A673 (cell line): ENCODE results near the gene FLT3. TPM values are rescaled to one million over a fixed set of nuclear protein-coding genes. Genes with fewer than 3 reads are reported as not detected.
A peak's percentile ranks its signal among the peaks of the same experiment; 100 is the strongest.

Source experiments
- BruUV-seq: library from RNA; stranded (reverse); fragments of 400-500 nt; replicated peaks from 2 replicates; lab custom pipeline; 2021; lab: Mats Ljungman, UMichigan
- CTCF ChIA-PET: fragments of 300-600 bp; sonication (Branson Sonifier 250); formaldehyde crosslinking; loops from one replicate; lab custom pipeline; 2022; ENCODE audit warnings: antibody characterized with exemption; lab: Charles Lee
- POLR2A ChIA-PET: fragments of 300-600 bp; sonication (Branson Sonifier 250); formaldehyde crosslinking; loops from one replicate; lab custom pipeline; 2022; ENCODE audit warnings: antibody characterized with exemption; ENCODE audit not compliant: low non-redundant PET; lab: Charles Lee
- DNase-seq: peaks from one replicate; pipeline ENCODE4 v3.0.0-alpha.2; 2015; ENCODE audit warnings: low spot score
- H3K27ac ChIP-seq: fragments of 200-600 bp; sonication (generic); 2 replicates; pipeline ENCODE4 v1.5.1; 2016; ENCODE audit warnings: mixed run types, low read depth, mild to moderate bottlenecking, mixed read lengths, antibody characterized with exemption, low read length; ENCODE audit not compliant: poor library complexity, severe bottlenecking
- H3K27me3 ChIP-seq: fragments of 200-600 bp; sonication (generic); replicated peaks from 2 replicates; pipeline ENCODE4 v1.6.1; 2017; ENCODE audit warnings: mixed run types, low read depth, mild to moderate bottlenecking, mixed read lengths, antibody characterized with exemption, low read length; ENCODE audit not compliant: insufficient read depth, poor library complexity
- H3K36me3 ChIP-seq: fragments of 200-600 bp; sonication (generic); 2 replicates; pipeline ENCODE4 v1.6.1; 2016; ENCODE audit warnings: mixed run types, mild to moderate bottlenecking, mixed read lengths, antibody characterized with exemption, low read length; ENCODE audit not compliant: insufficient read depth, poor library complexity, severe bottlenecking
- H3K4me1 ChIP-seq: fragments of 200-600 bp; sonication (generic); 2 replicates; pipeline ENCODE4 v1.6.1; 2017; ENCODE audit warnings: mixed run types, mild to moderate bottlenecking, mixed read lengths, antibody characterized with exemption, low read length; ENCODE audit not compliant: insufficient read depth, poor library complexity, severe bottlenecking
- H3K4me3 ChIP-seq: fragments of 200-600 bp; sonication (generic); 2 replicates; pipeline ENCODE4 v1.5.1; 2016; ENCODE audit warnings: low read depth, mixed run types, mild to moderate bottlenecking, mixed read lengths, low read length; ENCODE audit not compliant: poor library complexity, severe bottlenecking
- H3K9me3 ChIP-seq: fragments of 200-600 bp; sonication (generic); 2 replicates; pipeline ENCODE4 v1.6.1; 2016; ENCODE audit warnings: mixed run types, low read depth, mild to moderate bottlenecking, mixed read lengths, antibody characterized with exemption, low read length; ENCODE audit not compliant: poor library complexity, severe bottlenecking
- EZH2 ChIP-seq: fragments of 200-600 bp; sonication (generic); IDR thresholded peaks from 2 replicates; pipeline ENCODE4 v1.6.1; 2017; ENCODE audit warnings: borderline replicate concordance, low read depth, mild to moderate bottlenecking, mixed read lengths, antibody characterized with exemption, low read length; ENCODE audit not compliant: poor library complexity, severe bottlenecking
- intact Hi-C: fragments of 100-400 bp; cut with micrococcal nuclease; formaldehyde crosslinking; loops from one replicate; pipeline ENCODE4 v1.10.0; 2022; ENCODE audit not compliant: unreplicated experiment
- total RNA-seq: library from RNA; stranded (reverse); gene quantifications from 2 replicates; pipeline ENCODE4 v1.2.3, GENCODE V29; 2021
- TF ChIP-seq, protein P1 (sequence below): fragments of 300-800, 200-600 bp; sonication (generic); conservative IDR thresholded peaks from 2 replicates; pipeline ENCODE4 v1.5.1; 2017; ENCODE audit warnings: low read depth, mild to moderate bottlenecking, antibody characterized with exemption, low read length, moderate library complexity, mixed read lengths

The FLT3 gene
- total RNA-seq, 1 experiment from 2014 or later: 0.15 TPM

DNA sequence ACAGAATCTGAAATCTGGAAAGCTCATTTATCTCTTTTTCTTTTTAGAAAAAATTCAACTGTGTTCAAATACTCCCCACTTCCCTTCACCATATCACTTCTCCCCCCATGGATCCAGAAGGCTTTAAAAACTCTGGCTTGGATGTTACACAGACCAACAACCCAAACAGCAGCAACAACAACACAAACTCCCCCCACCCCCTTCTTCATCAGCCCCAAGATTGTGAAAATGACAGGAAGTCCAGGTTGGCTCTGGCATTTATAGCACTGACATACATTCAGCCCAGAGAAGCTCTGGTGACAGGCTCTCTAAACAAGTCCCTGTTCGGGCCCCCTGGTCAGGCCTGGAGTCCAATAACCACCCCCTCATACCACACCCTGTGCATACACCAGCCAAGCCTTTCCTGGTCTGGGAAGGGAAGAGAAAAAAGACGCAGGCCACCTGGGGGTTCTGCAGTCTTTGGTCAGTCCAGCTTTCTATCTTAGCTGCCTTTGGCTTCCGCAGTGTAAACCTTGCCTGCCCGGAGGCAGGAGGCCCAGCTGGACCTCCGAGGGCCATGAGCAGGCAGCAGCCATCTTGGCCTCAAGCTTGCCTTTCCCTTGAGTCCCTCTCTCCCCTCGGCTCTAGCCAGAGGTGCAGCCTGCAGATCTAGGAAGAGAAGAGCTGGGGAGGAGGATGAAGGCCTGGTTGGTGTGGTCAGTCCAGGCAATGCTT lies 138.1 kb downstream of the FLT3 start:
- intact Hi-C loops: no loop called here
- POLR2A ChIA-PET: no interaction called here

GRCh38 chr13:27961227-27962085 lies 138.9 kb downstream of the FLT3 start:
- POLR2A ChIA-PET: no interaction called here
- no TSS peak for BruUV-seq
- peaks cover 92% of the 10 kb centered on the region for H3K27me3 ChIP-seq
- CTCF ChIA-PET: interaction anchor here (0.6 kb wide), 2 partner anchors 18 to 623 kb away, joined by 3 to 8 read pairs; no protein-coding TSS in a partner anchor
- no peak overlapping the region for H3K27ac ChIP-seq
- peak overlapping the region; percentile 38 for H3K4me3 ChIP-seq
- no peaks in the 10 kb centered on the region for H3K9me3 ChIP-seq
- TF ChIP-seq EZH2: peak; percentile 12
- TF ChIP-seq, protein P1, sequence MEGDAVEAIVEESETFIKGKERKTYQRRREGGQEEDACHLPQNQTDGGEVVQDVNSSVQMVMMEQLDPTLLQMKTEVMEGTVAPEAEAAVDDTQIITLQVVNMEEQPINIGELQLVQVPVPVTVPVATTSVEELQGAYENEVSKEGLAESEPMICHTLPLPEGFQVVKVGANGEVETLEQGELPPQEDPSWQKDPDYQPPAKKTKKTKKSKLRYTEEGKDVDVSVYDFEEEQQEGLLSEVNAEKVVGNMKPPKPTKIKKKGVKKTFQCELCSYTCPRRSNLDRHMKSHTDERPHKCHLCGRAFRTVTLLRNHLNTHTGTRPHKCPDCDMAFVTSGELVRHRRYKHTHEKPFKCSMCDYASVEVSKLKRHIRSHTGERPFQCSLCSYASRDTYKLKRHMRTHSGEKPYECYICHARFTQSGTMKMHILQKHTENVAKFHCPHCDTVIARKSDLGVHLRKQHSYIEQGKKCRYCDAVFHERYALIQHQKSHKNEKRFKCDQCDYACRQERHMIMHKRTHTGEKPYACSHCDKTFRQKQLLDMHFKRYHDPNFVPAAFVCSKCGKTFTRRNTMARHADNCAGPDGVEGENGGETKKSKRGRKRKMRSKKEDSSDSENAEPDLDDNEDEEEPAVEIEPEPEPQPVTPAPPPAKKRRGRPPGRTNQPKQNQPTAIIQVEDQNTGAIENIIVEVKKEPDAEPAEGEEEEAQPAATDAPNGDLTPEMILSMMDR: no peak
- intact Hi-C loops: no loop called here
- DNase-seq: no peak
- H3K36me3 ChIP-seq: no peaks in the 10 kb centered on the region
- peaks cover 11% of the 10 kb centered on the region for H3K4me1 ChIP-seq

More for the DNA sequence above, 138.1 kb downstream of the FLT3 start:
- Histone ChIP-seq H3K27ac (no peak overlapping the region), H3K36me3 (no peaks in the 10 kb centered on the region), H3K4me1 (peaks cover 11% of the 10 kb centered on the region), H3K4me3 (no peak overlapping the region), H3K9me3 (no peaks in the 10 kb centered on the region), H3K27me3 (peaks cover 92% of the 10 kb centered on the region)
- BruUV-seq: no TSS peak
- TF ChIP-seq, protein P1: no peak
- no peak for TF ChIP-seq EZH2
- CTCF ChIA-PET: interaction anchor here (0.6 kb wide), 2 partner anchors 19 to 623 kb away, joined by 3 to 8 read pairs; no protein-coding TSS in a partner anchor
- DNase-seq: no peak

DNA sequence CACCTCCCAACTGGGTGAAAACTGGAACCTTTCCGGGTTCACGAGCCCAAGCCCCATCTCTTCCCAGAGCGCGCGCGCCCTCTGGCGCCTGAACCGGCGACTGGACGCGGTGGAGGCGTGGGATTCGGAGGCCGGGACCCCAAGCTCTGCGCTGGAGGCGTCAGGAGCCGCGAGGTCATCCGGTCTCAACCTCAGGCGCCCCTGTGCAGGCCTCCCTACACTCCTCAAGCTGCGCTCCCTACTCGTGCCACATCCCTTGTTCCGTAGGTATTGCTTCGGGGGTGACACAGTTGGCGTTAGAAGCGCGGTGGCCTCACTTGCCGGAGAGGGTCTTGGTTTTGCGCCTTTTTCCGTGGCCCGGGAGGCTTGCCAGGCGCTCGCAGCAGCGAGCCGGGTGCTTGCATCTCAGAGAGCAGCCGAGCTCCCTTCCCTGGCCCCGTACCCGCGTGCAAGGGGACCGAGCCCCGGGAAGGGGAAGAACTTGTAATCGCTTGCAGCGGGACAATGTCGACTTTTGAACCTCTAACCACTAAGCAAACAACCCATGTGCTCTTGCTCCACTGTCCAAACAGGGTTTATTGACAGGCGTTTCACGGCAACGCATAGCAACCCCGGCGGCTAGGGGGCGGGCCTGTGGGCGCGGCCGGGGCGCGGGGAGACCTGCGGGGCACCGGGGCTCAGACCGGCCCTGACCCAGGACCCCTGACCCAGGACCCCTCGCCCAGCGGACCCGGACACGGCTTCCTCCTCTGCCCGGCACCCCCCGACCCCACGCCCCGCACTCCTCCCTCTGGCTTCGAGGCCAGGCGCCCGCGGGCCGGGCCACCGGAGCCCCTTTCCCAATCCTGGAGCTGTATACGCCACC lies 139.8 kb downstream of the FLT3 start:
- Histone ChIP-seq H3K4me3 (peak overlapping the region; percentile 38), H3K27ac (no peak overlapping the region), H3K36me3 (no peaks in the 10 kb centered on the region), H3K9me3 (no peaks in the 10 kb centered on the region), H3K27me3 (peaks cover 91% of the 10 kb centered on the region), H3K4me1 (peaks cover 11% of the 10 kb centered on the region)
- peak; percentile 53 for TF ChIP-seq EZH2
- TF ChIP-seq, protein P1: peak; percentile 71
- peak; percentile 37 for DNase-seq
- intact Hi-C loops: no loop called here
- POLR2A ChIA-PET: no interaction called here
- CTCF ChIA-PET: no interaction called here
- BruUV-seq: no TSS peak
